ENCODE data around the gene CASK.

GRCh38 chrX:41881166-41881565 lies 42.2 kb downstream of the CASK start:
- TF ChIP-seq FOXM1 (IDR thresholded peaks at IDR 0.05; ENCODE audit: borderline replicate concordance), result no peak
- TF ChIP-seq NFRKB (IDR thresholded peaks at IDR 0.05), result no peak
- TF ChIP-seq SP1 (IDR thresholded peaks at IDR 0.05), result no peak
- no peak for TF ChIP-seq LEF1 (IDR thresholded peaks at IDR 0.05; ENCODE audit: borderline replicate concordance)
- TF ChIP-seq TARDBP (IDR thresholded peaks at IDR 0.05), result no peak
- no peak for TF ChIP-seq ELF4 (IDR thresholded peaks at IDR 0.05)
- no peak for TF ChIP-seq FOXK2 (IDR thresholded peaks at IDR 0.05)
